ENCODE measurements around the gene SMC1A. TPM values are rescaled to one million over a fixed set of nuclear protein-coding genes. Genes with fewer than 3 reads are reported as not detected.
A peak's percentile ranks its signal among the peaks of the same experiment; 100 is the strongest.
"Not testable (repeated sequence)": the region's sequence is repeated elsewhere in the genome, so short reads cannot be mapped to it uniquely, and the experiment has no call there.

The SMC1A gene
- 12.8 TPM for total RNA-seq (ENCODE audit: insufficient read depth, low replicate concordance)

DNA sequence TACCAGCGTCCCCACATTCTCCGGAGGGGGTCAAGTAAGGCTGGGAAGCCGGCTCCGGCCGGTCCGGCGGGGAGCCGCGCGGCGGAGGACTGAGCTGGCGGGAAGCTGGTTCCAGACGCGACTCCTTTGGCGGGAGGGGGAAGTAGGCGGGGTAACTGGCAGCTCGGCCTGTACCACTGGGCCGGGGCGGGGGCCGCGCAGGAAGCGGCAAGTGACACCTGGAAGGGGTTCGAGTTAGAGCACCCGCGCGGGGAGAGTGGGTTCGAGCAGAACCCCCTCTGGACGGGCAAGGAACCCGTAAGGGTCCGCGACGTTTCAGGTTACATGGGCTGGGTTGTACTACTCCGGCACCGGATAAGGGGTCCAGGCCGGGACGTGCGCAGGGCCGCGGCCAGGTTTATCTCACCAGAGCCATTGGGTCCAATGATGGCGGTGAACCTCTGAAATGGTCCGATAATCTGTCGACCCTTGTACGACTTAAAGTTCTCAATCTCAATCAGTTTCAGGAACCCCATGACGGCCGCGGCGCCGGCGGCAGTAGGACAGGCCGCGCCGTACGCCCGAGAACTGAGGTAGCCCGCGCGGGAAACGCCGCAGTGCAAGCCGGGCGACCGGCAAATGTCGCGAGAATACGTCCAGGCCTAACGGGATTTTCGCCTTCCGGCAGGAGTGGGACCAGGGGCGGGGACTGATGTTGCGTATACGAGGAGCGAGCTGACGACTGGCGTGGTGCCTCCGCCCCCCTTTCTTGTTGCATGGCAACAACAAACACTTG lies at the start of gene SMC1A:
SMC1A (minus strand) TSS at position 569 of the 775 bp plus-strand sequence; CDS start at position 515, 54 bp downstream.
- DNase-seq (ENCODE audit: low spot score), result peak; percentile 98

DNA sequence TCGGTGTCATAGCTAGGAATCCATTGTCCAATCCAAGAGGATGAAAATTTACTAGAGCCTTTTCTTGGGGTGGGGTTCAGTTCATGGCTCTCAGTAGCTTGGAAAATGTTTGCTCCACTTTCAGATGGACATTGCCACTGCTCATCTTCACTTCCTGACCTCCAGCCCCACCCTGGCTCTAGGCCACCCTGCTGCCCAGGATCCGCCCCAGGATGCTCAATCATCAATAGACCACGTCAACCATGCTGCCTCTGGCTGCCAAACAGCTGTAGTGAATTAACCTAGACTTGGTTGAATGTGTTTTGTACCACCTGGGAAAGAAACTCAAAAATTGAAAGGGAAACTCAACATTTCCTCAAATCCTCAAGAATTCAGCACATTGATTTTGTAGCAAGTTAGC lies 48.9 kb upstream of the SMC1A start:
- DNase-seq (ENCODE audit: low spot score), result no peak

DNA sequence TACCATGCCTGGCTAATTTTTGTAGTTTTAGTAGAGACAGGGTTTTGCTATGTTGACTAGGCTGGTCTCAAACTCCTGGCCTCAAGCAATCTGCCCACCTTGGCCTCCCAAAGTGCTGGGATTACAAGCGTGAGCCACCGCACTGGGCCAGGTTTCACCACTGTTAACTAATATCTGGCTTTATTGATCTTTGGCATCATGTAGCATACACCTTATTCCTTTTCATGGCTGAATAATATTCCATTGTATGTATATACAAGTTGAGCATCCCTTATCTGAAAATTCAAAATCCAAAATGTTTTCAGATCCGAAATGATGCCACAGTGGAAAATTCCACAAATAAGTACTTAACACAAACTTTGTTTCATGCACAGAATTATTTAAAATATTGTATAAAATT lies 46.2 kb upstream of the SMC1A start:
- DNase-seq (ENCODE audit: low spot score), result not testable (repeated sequence)

DNA sequence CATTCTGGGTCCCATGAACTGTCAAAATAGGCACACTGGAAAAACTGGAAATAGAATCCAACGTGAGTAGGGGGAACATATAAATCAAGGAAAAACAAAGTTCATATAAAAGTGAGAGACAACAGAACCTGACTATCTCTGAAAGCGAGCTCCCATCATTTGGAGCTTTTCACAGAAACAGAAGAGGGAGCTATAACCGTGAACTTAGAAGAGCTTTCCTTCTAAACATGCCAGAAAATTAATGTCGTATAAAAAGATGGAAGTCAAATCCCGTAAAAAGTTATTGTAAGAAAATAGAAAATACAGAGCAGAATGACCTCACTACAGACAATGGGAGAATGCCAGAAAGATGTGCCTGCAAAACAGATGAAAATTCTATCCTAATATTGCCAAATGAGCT lies 35.6 kb upstream of the SMC1A start:
- DNase-seq (ENCODE audit: low spot score), result no peak

DNA sequence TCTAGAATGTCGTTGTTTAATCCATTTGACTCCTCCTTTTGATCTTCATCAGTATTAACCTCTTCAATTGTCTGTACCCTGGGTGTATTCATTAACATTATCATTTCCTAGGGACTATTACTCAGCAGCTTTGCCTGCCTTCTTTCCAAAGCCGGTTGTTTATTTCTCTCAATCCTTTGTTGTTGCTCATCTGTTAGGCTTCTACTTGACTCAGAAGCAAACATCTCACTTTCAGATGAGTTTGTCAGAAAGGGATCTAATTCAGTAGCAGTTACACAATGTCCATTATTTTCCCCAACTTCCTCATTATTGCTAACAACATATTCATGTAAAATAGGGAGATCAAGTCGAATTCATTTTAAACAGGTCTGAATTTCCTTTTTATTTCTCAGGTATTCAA lies 33.8 kb upstream of the SMC1A start:
- no peak for DNase-seq (ENCODE audit: low spot score)

DNA sequence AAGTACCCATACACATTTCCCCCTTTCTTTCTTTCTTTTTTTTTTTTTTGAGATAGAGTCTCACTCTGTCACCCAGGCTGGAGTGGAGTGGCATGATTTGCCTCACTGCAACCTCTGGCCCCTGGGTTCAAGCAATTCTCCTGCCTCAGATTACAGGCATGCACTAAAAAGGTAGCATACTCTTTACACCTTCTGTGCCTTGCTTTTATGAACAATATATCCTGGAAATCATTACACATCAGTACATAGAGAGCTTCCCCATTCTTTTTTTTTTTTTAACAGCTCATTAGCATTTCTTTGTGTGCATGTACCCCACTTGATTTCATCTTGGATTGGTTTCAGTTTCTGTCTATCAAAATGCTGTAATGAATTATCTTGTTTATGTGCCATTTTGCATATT lies 30.4 kb upstream of the SMC1A start:
- no peak for DNase-seq (ENCODE audit: low spot score)

DNA sequence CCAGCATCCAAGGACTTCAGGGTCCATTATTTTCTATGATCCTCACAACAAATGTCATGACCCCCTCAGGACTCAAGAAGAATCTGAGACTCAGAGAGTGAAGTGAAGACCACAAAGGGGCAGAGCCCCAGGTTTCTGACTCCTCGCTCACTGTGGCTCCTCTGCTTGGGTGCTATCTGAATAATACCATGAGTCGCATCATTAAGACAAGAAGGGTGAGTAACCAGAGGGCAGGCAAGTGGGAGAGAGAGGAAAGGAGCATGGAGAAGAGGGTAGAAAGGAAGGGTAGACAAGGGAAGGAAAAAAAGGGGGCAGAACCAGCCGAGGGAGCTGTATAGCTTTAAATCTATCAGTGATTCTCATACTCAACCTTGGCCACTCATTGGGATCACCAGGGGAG lies 27.2 kb upstream of the SMC1A start:
- no peak for DNase-seq (ENCODE audit: low spot score)

DNA sequence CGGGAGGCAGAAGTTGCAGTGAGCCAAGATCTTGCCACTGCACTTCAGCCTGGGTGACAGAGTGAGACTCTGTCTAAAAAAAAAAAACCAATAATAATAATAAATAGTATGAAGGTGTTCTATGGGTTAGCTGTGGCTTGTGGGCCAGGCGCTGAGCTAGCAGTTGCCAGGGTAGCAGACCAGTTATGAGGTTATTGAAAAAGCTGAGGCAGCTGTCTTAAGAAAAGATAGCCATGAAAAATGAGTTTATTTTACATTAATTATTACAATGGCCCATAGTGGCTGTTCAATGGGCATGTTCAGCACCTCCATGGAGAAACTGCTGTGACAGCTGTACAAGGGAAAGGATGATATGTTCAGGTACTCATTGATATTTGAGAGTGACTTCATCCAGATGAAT lies 25.0 kb upstream of the SMC1A start:
- no peak for DNase-seq (ENCODE audit: low spot score)

DNA sequence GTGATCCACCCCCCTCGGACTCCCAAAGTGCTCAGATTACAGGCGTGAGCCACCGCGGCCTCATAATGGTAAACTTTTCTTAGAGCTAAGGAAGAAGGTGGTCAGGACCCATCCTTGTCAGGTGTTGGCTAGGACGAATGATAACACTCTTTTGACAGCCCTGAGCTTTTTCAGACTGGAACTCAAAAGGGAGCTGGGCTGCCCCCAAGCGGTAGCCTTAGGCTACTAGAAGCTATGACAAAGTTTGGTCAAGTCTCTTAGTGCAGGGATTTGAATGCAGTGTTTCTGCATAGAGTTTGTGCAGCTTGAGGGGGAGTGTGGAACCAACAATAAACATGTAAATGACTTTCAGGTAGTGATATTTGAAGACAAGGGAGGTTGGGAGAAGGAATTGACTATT lies 23.5 kb upstream of the SMC1A start:
- DNase-seq (ENCODE audit: low spot score), result no peak

DNA sequence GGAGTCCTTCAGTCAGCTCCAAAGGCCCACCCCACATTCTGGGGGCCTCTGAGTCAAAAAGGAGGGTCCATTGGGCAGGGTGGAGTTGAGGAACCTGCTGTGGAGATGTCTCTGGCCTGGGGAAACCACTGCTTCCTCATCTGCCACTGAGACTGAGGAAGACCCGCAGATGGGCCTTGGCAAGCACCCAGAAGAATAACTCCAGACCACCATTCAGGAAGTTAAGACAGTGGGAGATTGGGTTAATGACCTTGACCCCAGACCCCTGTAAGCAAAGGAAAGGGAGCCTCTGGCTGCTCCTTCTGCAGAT lies 19.8 kb upstream of the SMC1A start:
- no peak for DNase-seq (ENCODE audit: low spot score)

DNA sequence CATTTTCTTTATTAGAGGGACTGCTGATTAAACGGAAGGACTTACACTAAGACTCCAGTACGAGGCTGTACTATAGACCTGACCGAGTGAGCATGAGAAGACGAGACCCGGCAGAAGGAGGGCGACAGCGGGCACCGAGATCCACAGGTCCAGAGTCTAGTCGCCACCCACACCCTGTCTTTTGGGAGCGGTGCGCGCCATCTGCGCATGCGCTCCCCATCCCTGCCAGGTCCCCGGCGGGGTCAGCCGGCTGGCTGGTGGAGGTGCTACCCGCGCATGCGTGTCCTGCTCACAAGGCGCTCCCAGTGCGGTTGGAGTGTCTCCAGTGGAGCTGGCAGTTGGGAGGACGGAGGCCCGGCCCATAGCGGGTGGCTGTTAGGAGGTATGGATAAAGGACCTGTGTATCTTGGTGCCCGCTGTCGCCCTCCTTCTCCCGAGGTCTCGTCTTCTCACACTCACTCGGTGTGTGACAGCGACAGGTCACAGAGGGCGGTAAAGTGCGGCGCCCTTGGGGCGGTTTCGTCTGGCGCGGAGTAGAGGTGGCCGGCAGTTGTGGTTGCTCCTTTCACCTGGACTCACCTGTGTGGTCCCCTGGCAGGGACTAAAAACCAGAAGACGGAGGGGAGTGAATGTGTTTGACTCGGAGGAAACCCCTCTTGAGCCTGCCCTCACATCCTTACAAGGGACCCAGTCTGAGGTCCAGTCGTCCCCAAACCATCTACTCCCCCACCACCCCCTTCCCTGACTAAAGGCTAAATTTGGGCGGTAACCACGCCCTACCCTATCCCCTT lies 19.3 kb upstream of the SMC1A start:
- peak; percentile 85 for DNase-seq (ENCODE audit: low spot score)

DNA sequence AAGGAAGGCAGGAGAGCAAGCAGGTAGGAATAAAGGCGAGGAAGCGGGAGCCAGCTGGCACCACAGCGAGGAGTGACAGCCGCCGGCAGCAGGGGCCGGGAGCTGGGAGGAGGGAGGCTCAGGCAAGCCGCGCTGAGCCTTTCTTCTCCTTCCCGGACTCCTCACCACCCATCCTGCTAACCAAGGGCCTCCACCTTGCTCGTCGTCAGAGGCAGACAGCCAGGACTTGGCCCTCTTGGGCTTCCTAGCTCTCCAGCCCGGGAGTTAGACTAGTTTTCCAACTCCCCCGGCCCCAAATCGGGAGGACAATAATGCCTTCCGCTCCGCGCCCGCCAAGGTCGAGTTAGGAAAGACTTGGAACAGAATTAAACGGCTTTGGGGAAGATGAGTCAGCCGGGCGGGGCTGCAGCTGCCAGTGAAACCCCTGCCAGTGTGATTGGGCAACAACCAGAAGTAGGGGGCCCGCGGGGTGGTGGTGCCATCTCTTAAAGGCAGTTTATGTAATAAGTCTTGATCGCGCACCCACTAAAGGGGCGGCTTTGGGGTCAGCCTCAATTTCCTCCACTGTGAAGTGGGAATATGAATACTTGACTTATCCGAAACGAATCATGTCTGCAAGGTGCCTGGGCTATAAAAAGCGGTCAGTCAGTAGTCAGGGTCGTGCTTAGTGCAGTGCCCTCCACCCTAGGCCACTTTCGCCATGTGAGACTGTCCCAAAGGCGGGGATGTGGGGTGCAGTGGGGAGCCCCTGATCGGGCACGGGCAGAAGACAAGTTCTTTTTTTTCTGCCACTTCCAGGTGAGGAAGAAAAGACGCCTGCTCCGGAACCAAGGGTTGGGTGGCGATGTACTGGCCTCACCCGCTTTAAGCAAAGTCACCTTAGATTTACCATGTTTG lies 18.4 kb upstream of the SMC1A start:
- DNase-seq (ENCODE audit: low spot score), result peak; percentile 77

DNA sequence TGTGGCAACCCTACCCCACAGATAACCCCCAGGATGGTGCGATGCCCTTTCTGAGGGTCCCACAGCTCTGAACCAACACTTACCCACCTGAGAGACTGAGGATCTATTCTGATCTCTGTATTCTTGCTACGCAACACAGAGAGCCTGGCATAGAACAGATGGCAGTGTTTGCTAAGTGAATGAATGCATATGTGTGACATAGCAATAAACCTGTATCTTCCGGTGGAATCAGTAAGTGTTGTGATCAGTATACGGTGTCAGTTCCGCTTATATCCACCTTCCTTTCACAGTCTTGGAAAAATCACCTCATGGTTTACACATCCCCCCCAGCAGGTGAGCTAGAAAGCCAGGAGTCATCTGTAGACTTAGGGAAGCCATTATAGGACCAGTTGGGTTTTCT lies 17.6 kb upstream of the SMC1A start:
- no peak for DNase-seq (ENCODE audit: low spot score)

DNA sequence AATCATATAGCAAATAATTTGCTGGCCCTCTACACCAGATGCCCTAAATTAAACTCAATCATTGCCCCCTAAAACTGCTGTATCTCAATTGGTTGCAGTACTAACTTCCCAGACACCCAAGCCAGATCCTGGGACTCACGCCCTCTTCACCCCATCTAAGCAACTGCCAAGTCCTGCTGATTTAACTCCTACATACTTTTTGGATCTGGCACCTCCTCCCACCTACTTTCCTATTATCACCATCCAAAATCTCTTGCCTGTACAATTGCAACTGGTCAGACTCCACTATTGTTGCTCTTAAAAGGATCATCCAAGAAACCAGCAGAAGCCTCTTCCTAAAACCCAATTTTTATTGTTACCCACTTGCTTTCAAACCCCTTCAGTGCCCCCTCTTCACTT lies 16.4 kb upstream of the SMC1A start:
- DNase-seq (ENCODE audit: low spot score), result no peak

DNA sequence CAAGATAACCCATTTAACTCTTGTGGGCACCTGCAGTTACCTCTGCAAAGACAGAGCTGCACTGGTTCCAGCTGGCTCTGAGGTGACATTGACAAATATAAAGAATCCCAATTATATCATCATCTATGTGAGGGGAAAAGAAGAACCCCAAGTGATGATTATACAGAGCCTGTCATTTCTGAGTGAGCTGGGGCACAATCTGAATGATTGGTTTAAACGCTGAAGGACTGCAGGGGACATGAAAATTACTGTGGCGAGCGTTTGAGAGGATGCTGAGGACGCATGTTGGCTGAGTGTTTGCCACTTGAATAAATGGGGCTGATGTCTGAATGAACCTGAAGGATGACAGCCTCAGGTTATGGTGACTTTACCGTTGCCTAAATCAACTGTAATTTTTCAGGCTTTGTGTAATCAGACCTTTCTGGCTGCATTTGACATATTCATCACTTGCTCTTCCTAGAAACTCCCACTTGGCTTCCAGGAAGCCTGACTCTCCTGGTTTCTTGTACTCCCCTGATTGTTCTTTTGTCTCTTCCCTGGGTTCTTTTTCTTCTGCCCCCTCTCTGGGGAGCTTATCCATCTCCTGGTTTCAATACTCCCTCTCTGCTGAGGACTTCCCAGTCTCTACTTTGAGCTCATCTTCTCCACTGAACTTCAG lies 15.8 kb upstream of the SMC1A start:
- DNase-seq (ENCODE audit: low spot score), result no peak

DNA sequence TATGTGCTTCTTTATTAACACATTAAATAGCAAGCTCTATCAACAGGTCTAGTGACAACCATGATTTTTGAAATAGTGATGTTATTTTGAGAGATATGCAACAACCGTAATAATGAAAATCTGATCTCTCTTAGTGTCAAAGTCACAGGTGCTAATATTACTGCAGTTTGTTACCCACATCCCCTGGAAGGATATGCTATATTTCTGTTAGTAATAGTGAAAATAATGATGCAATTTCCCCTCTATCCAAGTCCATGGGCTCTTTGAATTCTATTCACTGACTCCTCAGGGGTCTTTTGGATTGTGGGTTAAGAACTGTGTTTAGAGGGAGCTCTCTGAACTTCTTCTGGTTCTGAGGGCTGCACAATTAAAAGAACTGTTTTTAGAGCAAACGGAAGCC lies 14.8 kb upstream of the SMC1A start:
- no peak for DNase-seq (ENCODE audit: low spot score)

DNA sequence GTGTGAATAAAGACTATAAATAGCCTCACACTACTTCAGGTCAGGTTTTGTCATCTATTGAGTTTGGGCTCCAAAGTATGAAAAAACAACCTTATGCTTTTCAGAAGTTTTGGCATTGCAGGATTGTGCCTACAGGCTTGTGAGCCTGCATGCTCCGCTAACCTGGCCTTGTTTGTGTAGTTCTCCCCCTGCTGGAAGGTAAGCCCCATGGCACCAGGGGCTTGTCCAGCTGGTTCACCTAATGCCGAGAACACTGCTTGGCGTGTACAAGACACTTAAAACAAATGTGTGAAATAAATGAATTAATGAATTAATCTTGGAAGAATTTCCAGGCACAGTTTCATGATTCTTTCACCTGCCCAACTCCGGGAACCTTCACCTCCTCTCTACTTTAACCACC lies 13.5 kb upstream of the SMC1A start:
- DNase-seq (ENCODE audit: low spot score), result peak; percentile 61

DNA sequence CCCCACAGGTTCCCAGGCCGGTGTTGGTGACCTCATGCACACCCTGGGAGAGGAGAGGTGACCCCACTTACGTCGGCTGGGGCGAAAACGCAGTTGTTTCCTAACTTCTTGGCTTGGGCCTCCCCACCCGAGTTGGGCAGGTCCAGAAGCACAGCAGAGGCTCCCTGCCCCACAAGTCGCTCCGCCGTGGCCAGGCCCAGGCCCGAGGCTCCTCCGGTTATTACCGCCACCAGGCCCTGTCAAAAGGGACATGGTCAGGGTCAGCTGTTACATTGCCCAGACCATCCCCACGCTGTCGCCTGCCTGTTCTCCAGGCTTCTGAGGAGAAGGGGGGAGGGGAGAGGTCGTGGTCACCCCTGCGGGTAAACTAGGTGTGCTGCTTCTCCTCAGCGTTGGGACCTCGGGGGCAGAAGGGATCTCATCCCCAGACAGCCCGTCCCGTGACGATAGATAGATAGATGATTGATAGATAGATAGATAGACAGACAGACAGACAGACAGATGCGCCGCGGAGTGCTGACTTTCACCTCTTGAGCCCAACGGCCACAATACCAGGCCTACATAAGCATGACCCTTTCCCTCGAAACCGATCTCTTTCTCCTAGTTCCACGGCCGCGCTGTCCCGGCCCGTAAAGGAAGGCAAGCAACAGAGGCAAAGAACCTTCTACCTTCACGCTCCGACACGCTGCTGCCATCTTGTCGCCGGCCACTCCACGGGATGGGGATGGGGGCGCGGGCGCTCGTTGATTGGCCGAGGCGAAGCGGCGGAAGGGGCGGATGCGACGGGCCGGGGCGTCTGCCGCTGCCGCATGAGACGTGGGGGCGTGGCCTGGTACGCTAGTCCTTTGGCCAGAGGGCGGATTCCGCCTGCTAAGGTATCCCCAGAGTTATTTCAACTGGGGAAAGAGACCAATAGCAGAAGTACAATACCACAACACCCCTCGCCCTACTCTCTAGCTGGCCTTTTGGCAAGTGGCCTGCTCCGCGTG lies 11.5 kb upstream of the SMC1A start, which contains the start of gene HSD17B10:
HSD17B10 (minus strand) TSS at position 720 of the 989 bp plus-strand sequence; CDS start at position 695, 25 bp downstream.
- peak; percentile 86 for DNase-seq (ENCODE audit: low spot score)

DNA sequence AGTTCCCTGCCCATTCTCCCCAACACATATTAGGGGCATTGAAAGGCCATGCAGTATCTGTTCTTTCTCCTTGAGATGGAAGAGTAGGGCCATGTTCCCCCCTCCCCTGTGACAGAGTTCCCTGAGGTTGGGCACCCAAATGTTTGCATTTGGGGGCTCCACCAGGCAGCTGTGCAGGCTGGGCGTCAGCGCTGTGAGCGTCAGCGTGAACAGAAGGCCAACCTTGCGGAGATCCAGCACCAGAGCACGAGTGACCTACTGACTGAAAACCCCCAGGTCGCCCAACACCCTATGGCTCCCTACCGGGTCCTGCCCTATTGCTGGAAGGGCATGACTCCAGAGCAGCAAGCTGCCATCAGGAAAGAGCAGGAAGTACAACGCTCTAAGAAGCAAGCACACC lies 7.8 kb upstream of the SMC1A start:
- DNase-seq (ENCODE audit: low spot score), result no peak

DNA sequence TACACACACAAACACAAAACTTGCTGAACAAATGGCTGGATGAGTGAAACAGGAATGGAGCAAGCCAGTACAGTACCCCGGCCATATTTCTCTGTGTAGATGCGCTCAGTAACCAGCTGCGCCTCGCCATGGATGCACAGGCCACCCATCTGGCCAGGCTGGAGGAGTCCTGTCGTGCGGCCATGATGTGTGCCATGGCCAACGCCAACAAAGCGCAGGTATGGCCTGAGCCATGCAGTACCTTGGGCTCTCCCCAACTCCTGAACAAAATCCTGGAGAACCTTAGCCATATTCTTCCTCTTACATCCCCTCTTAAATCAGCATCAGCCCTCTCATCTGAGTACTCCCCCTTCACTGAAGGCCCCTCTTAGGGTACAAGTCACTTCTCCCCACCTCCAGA lies 7.3 kb upstream of the SMC1A start:
- no peak for DNase-seq (ENCODE audit: low spot score)

All from umbilical cord (tissue), 2 donors.